ENCODE results near the gene RAB7A.

The RAB7A gene

DNA sequence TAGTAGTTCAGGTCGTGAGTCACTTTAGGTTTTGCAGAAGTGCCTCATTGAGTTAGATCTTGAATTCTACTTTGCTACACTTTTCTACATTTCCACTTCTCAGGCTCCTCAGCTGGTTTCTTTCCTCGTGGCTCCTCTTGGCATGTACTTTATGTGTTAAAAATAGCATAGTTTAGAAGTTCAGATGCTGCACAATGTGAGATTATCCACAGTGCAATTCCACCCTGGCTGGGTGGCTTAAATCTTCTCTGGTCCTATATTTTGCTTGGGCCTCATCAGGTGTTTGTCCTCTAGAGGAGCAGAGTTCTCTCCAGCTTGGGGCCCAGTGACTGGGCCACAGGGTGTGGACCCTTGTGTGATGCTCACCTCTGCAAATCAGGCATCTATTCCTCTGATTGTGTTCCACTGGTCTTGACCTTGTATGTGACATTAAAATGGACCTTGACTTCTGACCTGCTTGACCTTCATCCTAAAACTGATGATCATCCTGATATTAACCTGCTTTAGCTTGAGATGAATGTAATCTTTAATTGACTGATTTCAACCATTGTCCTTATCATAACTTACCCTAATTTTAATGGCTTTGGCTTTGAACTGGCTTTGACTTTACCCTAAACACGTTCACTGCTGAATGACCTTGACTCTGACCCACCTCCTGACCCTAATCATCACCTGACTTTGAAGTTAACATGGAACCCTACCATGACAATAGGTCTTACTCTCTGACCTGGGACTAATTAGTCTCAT lies 89.5 kb downstream of the RAB7A start:
- TF ChIP-seq TEAD4 (IDR thresholded peaks at IDR 0.05) (no peak), TCF12 (IDR thresholded peaks at IDR 0.05; ENCODE audit: low read depth) (no peak), EGR1 (IDR thresholded peaks at IDR 0.05) (no peak), YY1 (IDR thresholded peaks at IDR 0.05; ENCODE audit: low read depth) (no peak), NFIC (IDR thresholded peaks at IDR 0.05) (no peak), ZBTB7A (IDR thresholded peaks at IDR 0.05; ENCODE audit: low read depth) (no peak), EP300 (IDR thresholded peaks at IDR 0.05; ENCODE audit: borderline replicate concordance) (no peak), CREB1 (IDR thresholded peaks at IDR 0.05; ENCODE audit: low read depth) (no peak), TAF1 (IDR thresholded peaks at IDR 0.05; ENCODE audit: low read depth) (no peak), CEBPB (IDR thresholded peaks at IDR 0.05) (no peak), FOXM1 (IDR thresholded peaks at IDR 0.05; ENCODE audit: borderline replicate concordance, low read depth) (no peak), RAD21 (IDR thresholded peaks at IDR 0.05; ENCODE audit: low read depth) (no peak)
- TF ChIP-seq, protein P1, sequence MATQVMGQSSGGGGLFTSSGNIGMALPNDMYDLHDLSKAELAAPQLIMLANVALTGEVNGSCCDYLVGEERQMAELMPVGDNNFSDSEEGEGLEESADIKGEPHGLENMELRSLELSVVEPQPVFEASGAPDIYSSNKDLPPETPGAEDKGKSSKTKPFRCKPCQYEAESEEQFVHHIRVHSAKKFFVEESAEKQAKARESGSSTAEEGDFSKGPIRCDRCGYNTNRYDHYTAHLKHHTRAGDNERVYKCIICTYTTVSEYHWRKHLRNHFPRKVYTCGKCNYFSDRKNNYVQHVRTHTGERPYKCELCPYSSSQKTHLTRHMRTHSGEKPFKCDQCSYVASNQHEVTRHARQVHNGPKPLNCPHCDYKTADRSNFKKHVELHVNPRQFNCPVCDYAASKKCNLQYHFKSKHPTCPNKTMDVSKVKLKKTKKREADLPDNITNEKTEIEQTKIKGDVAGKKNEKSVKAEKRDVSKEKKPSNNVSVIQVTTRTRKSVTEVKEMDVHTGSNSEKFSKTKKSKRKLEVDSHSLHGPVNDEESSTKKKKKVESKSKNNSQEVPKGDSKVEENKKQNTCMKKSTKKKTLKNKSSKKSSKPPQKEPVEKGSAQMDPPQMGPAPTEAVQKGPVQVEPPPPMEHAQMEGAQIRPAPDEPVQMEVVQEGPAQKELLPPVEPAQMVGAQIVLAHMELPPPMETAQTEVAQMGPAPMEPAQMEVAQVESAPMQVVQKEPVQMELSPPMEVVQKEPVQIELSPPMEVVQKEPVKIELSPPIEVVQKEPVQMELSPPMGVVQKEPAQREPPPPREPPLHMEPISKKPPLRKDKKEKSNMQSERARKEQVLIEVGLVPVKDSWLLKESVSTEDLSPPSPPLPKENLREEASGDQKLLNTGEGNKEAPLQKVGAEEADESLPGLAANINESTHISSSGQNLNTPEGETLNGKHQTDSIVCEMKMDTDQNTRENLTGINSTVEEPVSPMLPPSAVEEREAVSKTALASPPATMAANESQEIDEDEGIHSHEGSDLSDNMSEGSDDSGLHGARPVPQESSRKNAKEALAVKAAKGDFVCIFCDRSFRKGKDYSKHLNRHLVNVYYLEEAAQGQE (IDR thresholded peaks at IDR 0.05; ENCODE audit: low read depth), result no peak
- TF ChIP-seq, protein P2, sequence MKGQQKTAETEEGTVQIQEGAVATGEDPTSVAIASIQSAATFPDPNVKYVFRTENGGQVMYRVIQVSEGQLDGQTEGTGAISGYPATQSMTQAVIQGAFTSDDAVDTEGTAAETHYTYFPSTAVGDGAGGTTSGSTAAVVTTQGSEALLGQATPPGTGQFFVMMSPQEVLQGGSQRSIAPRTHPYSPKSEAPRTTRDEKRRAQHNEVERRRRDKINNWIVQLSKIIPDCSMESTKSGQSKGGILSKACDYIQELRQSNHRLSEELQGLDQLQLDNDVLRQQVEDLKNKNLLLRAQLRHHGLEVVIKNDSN (IDR thresholded peaks at IDR 0.05), result no peak
- TF ChIP-seq, protein P3, sequence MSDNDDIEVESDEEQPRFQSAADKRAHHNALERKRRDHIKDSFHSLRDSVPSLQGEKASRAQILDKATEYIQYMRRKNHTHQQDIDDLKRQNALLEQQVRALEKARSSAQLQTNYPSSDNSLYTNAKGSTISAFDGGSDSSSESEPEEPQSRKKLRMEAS (IDR thresholded peaks at IDR 0.05), result no peak

DNA sequence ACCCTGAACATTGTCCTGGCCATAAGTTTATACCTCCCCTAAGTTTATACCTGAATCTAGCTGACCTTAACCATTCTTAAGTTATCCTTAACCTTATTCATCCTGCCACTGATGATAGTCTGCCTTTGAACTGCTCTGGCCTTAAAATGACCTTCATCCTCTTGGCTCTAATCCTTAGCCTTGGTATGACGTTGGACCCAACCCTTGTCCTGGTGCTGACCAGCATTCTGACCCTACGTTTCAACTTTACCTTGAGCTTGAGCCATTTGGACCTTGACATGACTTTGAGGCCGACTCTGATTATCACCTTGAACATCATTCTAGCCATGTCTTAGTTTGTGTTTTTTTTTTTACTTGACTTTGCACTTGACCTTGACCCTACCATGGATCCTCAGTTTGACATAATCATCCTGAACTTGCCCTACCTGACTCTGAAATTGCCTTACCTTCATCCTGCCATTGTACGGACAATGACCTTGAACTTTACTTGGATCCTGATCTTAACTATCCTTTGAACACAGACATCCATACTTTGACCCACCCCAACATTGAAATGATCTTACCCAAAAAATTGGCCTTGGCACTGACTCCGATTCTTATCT lies 92.3 kb downstream of the RAB7A start:
- TF ChIP-seq, protein P3 (IDR thresholded peaks at IDR 0.05), result no peak
- TF ChIP-seq FOXM1 (IDR thresholded peaks at IDR 0.05; ENCODE audit: borderline replicate concordance, low read depth), result no peak
- no peak for TF ChIP-seq YY1 (IDR thresholded peaks at IDR 0.05; ENCODE audit: low read depth)
- TF ChIP-seq TEAD4 (IDR thresholded peaks at IDR 0.05), result no peak

DNA sequence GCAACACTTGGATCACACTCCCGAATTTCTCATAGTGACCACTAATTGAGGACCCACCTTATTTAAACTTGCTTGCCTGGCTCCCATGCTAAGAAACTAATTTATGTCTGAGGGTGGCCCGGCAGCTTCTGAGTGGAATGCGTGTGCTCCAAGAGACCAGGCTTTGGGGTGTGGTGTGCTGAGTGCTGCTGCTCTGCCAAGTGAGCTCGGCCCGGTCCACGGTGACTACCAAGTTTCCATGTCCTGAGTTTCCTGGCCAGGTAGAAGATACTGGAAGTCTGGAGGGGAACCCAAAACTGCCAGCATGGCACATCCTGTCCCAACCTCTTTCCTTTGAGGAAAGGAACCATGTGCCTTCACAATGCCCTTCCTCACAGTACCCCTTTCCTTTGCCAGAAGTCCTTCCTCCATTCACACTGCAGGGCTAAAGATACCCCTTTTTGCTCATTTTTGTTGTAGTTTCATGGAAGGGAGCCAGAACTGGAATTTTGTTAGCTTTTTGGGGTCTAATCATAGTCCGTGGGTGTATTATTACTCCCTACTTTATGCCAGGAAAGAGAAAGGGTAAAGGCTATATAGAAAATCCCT lies 94.4 kb downstream of the RAB7A start:
- TF ChIP-seq, protein P3 (IDR thresholded peaks at IDR 0.05), result no peak
- TF ChIP-seq, protein P1 (IDR thresholded peaks at IDR 0.05; ENCODE audit: low read depth), result no peak
- no peak for TF ChIP-seq TCF12 (IDR thresholded peaks at IDR 0.05; ENCODE audit: low read depth)
- TF ChIP-seq YY1 (IDR thresholded peaks at IDR 0.05; ENCODE audit: low read depth), result no peak
- no peak for TF ChIP-seq FOXM1 (IDR thresholded peaks at IDR 0.05; ENCODE audit: borderline replicate concordance, low read depth)
- TF ChIP-seq RAD21 (IDR thresholded peaks at IDR 0.05; ENCODE audit: low read depth), result no peak
- TF ChIP-seq EGR1 (IDR thresholded peaks at IDR 0.05), result no peak
- TF ChIP-seq TAF1 (IDR thresholded peaks at IDR 0.05; ENCODE audit: low read depth), result no peak
- no peak for TF ChIP-seq CREB1 (IDR thresholded peaks at IDR 0.05; ENCODE audit: low read depth)

DNA sequence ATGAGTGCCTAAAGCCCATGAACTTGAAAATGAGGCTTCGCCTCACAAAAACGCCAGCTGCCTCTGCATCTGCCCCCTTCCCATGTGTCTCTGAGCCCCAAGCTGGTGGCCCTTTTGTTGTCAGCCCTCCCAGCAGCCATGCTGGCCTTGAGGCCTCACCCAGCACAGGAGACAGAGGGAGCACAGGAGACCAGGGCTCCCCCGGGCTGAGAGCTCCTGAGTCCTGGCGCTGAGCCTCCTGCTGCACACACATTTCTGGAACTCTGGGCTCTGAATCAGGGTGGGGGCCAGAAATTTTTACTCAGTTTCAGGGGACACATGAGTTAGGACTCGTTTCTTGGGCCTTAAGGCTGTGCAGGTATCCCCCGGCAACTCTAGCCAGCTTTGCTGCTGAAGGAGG lies 97.0 kb downstream of the RAB7A start:
- no peak for TF ChIP-seq TCF12 (IDR thresholded peaks at IDR 0.05; ENCODE audit: low read depth)
- no peak for TF ChIP-seq EGR1 (IDR thresholded peaks at IDR 0.05)
- no peak for TF ChIP-seq TAF1 (IDR thresholded peaks at IDR 0.05; ENCODE audit: low read depth)
- no peak for TF ChIP-seq CEBPB (IDR thresholded peaks at IDR 0.05)
- TF ChIP-seq FOXM1 (IDR thresholded peaks at IDR 0.05; ENCODE audit: borderline replicate concordance, low read depth), result no peak
- TF ChIP-seq CREB1 (IDR thresholded peaks at IDR 0.05; ENCODE audit: low read depth), result no peak
- TF ChIP-seq, protein P1 (IDR thresholded peaks at IDR 0.05; ENCODE audit: low read depth), result no peak
- TF ChIP-seq, protein P3 (IDR thresholded peaks at IDR 0.05), result no peak
- TF ChIP-seq RAD21 (IDR thresholded peaks at IDR 0.05; ENCODE audit: low read depth), result no peak
- no peak for TF ChIP-seq EP300 (IDR thresholded peaks at IDR 0.05; ENCODE audit: borderline replicate concordance)
